ENCODE measurements around the gene BPIFB3.

GRCh38 chr20:33010133-33010504 is 43.6 kb upstream of the BPIFB3 start:
- TF ChIP-seq CTCF (IDR thresholded peaks at IDR 0.05) (no peak), POLR2A (IDR thresholded peaks at IDR 0.05) (no peak)
